ENCODE results near the gene GPR137. TPM values are rescaled to one million over a fixed set of nuclear protein-coding genes. Genes with fewer than 3 reads are reported as not detected.
"Not testable (repeated sequence)": the region's sequence is repeated elsewhere in the genome, so short reads cannot be mapped to it uniquely, and the experiment has no call there.

Gene GPR137
- total RNA-seq, 1 donor from 2014 or later: 41.5 TPM

GRCh38 chr11:64316672-64317324 is 31.1 kb downstream of the GPR137 start:
- no peak for DNase-seq (ENCODE audit: extremely low read depth, low read depth, low spot score)

DNA sequence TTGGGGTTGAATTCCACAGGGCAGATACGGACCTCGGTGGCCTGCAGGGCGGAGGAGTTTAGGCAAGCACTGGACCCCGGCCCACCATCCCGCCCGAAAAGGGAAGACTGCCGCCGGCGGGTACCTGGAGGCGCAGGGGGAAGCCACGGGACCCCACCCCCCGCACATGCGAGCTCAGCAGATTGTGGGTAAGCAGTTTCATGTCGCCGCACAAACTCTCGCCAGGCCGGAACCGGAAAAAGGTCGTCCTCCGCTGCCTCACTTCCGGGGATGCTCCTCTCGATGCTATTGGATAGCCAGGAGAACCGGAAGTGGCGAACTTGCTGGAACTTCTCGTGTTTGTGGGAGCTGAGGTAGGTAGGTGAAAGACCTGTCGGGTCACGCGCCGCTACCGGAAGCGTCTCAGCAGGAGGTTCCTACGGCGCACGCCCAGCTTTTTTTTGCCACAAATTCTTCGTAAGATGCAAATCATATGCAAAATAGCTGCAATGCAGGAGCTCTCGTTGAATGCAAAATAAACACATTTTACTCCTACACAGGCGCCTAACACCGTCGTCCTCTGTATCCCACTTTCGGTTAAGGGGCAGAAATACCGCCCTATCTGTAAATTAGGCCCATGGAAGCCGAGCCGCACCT is 31.8 kb downstream of the GPR137 start, which contains the start of gene TRMT112:
TSS of gene TRMT112 (minus strand) at position 235 of the 636 bp plus-strand sequence. CDS start at position 202, 33 bp downstream.
- peak; percentile 77 for DNase-seq (ENCODE audit: extremely low read depth, low read depth, low spot score)

- peak; percentile 61 for DNase-seq (ENCODE audit: extremely low read depth, low read depth, low spot score)
These were observed 32.5 kb downstream of the GPR137 start, which contains the start of gene PRDX5 for GRCh38 chr11:64317961-64318765. Gene PRDX5, plus strand, starts transcription at chr11:64318121. Its CDS starts 95 bp downstream, at chr11:64318216.

DNA sequence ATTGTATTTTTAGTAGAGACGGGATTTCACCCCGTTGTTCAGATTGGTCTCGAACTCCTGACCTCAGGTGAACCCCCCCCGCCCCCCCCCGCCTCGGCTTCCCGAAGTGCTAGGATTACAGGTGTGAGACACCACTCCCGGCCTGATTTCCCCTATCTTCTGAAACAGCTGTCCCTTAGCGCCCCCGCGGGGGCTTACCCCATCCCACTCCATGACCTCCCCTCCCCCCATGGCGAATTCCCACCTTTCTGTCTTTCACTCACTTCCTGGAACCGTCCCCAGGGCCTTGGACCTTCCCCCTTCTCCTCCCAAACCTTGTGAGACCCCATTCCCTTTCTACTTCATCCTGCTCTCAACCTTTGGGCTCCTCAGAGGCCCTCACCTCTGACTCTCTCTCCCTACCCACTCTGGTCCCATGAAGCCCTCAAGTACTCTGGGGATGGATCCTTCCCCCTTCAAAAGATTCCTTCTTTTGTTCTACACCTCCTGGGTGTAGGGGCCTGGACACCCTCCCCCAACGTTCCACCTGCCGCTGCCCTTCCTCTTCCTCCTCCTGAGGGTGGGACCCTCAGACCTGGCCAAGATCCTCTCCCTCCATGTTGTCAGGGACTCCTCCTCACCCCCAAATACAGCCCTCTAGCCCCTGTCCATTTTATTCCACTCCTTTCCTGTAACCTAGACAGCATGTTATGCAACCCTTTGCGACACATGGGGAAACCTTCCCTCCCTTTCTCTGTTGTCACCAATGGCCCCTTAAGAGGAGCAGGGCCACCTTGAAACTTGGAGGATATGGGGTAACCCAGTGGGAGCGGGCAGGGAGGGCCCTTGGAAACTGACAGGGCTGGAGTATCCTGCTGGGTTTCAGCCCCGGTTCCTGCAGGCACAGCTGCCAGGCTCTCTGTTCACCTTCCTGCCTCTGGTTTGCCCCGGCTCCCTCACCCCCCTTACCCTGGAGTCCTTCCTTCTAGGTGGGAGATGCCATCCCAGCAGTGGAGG is 33.4 kb downstream of the GPR137 start:
- no peak for DNase-seq (ENCODE audit: extremely low read depth, low read depth, low spot score)

DNA sequence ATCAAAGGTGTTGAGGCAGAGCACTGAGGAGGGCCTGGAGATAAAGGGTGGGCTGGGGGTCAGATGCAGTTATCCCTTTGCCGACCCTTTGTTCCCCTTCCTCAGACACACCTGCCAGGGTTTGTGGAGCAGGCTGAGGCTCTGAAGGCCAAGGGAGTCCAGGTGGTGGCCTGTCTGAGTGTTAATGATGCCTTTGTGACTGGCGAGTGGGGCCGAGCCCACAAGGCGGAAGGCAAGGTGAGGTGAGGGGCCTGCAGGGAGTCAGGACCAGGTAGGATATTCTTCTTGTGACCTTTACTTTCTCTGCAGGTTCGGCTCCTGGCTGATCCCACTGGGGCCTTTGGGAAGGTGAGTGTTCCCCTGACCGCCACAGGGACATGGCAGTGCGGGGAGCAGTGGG is 34.9 kb downstream of the GPR137 start:
- DNase-seq (ENCODE audit: extremely low read depth, low read depth, low spot score): no peak

GRCh38 chr11:64321026-64321425 is 35.4 kb downstream of the GPR137 start:
- DNase-seq (ENCODE audit: extremely low read depth, low read depth, low spot score): no peak

- no peak for DNase-seq (ENCODE audit: extremely low read depth, low read depth, low spot score)
These were observed 35.9 kb downstream of the GPR137 start for GRCh38 chr11:64321533-64321932.

GRCh38 chr11:64322925-64323260 is 37.2 kb downstream of the GPR137 start:
- DNase-seq (ENCODE audit: extremely low read depth, low read depth, low spot score): no peak

- no peak for DNase-seq (ENCODE audit: extremely low read depth, low read depth, low spot score)
These were observed 37.7 kb downstream of the GPR137 start for GRCh38 chr11:64323373-64323772.

- not testable (repeated sequence) for DNase-seq (ENCODE audit: extremely low read depth, low read depth, low spot score)
These were observed 38.3 kb downstream of the GPR137 start for GRCh38 chr11:64323984-64324383.

GRCh38 chr11:64324692-64325469 is 39.2 kb downstream of the GPR137 start:
- DNase-seq (ENCODE audit: extremely low read depth, low read depth, low spot score): no peak

GRCh38 chr11:64327375-64327774 is 41.7 kb downstream of the GPR137 start:
- DNase-seq (ENCODE audit: extremely low read depth, low read depth, low spot score): no peak

DNA sequence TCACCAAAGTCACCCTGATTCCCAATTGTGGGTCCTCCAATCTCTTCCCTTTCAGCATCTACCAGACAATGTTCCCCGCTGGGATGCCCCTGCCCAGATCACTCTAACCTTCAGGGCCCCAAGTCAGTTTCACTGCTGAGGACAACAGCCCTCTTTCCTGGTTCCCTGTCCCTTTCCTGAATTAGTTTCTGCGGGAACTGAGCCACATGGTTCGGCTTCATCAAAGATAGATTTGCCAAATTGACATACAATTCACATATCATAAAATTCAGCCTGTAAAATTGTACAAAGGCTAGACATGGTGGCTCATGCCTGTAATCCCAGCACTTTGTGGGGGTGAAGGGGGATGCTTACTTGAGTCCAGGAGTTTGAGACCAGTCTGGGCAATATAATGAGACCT is 42.3 kb downstream of the GPR137 start:
- no peak for DNase-seq (ENCODE audit: extremely low read depth, low read depth, low spot score)

- no peak for DNase-seq (ENCODE audit: extremely low read depth, low read depth, low spot score)
These were observed 45.2 kb downstream of the GPR137 start for GRCh38 chr11:64330888-64331287.

GRCh38 chr11:64331569-64332371 is 46.1 kb downstream of the GPR137 start:
- DNase-seq (ENCODE audit: extremely low read depth, low read depth, low spot score): peak; percentile 42

GRCh38 chr11:64333556-64333955 is 47.9 kb downstream of the GPR137 start:
- DNase-seq (ENCODE audit: extremely low read depth, low read depth, low spot score): no peak

DNA sequence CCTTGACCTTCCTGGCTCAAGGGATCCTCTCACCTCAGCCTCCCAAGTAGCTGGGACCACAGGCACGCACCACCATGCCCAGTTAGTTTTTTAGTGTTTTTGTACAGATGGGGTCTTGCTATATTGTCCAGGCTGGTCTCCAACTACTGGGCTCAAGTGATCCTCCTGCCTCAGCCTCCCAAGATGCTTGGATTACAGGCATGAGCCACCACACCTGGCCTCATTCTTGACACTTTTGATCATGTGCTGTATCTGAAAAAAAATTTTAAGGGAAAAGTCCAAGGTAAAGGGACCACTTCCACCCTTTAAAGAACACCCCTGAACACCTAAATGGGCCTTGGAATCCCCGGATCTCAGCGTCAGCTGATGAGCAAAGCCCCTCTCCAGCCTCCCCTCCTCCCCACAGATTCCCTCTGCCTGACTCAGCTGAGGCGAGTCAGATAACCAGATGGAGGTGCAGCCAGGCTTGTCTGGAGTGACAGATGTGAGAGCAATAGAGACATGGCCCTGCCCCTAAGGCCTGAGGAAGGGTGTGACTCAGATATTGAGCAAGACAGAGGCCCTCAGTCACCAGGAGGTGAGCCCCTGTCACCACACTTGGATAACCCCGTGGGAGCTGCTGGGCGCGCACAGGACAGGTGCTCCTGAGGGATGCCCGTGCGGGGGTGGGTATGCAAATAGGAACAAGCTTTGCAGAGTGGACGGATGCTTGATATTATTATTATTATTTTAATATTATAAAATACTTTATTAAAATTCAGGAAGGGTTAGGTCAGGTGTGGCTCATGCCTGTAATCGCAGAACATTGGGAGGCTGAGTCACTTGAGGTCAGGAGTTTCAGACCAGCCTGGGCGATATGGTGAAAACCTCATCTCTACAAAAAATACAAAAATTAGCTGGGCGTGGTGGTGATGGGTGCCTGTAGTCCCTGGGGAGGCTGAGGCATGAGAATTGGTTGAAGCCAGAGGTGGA is 49.4 kb downstream of the GPR137 start:
- DNase-seq (ENCODE audit: extremely low read depth, low read depth, low spot score): no peak

Measured in glomerular endothelial cell (primary cell).